Upper lobe of left lung (tissue), 4 donors: ENCODE results near the gene TRIM38.

Experiments used
- EP300 ChIP-seq, 4 donors: sonication (generic); formaldehyde crosslinking; IDR thresholded peaks; one replicate each; pipeline ENCODE4 v1.5.1; 2017; ENCODE audit warnings: antibody characterized with exemption in 4 of 4, control low read depth in 2 of 4
- POLR2A ChIP-seq, 4 donors: fragments of 450-650 bp; IDR thresholded peaks; one replicate each; pipeline ENCODE4 v1.5.1; 2016 to 2017; ENCODE audit warnings: antibody characterized with exemption in 4 of 4, mild to moderate bottlenecking in 2 of 4

GRCh38 chr6:25956226-25956625 is 6.4 kb upstream of the TRIM38 start:
- TF ChIP-seq EP300 (IDR thresholded peaks at IDR 0.05) (no peak), POLR2A (IDR thresholded peaks at IDR 0.05) (no peak)
